NT2/D1 (cell line): ENCODE data around the gene ABCC10.
"Not testable (repeated sequence)": the region's sequence is repeated elsewhere in the genome, so short reads cannot be mapped to it uniquely, and the experiment has no call there.

Experiments used
- DNase-seq: peaks from one replicate; pipeline ENCODE4 v3.0.0-alpha.2; 2011; ENCODE audit warnings: low read depth, low spot score
- H3K27me3 ChIP-seq: 2 replicates; pipeline ENCODE4 v1.6.0; 2011; ENCODE audit warnings: mild to moderate bottlenecking; ENCODE audit not compliant: insufficient read length, insufficient read depth
- H3K36me3 ChIP-seq: 2 replicates; pipeline ENCODE4 v1.6.1; 2011; ENCODE audit warnings: mild to moderate bottlenecking, low read length, mixed read lengths; ENCODE audit not compliant: insufficient read depth, insufficient read length
- H3K4me1 ChIP-seq: 2 replicates; pipeline ENCODE4 v1.5.1; 2011; ENCODE audit not compliant: insufficient read depth, insufficient read length
- H3K4me3 ChIP-seq: 2 replicates; pipeline ENCODE4 v1.5.1; 2011; ENCODE audit warnings: low read depth; ENCODE audit not compliant: insufficient read length
- H3K9ac ChIP-seq: 2 replicates; pipeline ENCODE4 v1.6.0; 2011; ENCODE audit warnings: low read depth; ENCODE audit not compliant: insufficient read length
- H3K9me3 ChIP-seq: 2 replicates; pipeline ENCODE4 v1.5.1; 2011; ENCODE audit warnings: mild to moderate bottlenecking, low read length; ENCODE audit not compliant: insufficient read depth
- SUZ12 ChIP-seq: IDR thresholded peaks from 2 replicates; pipeline ENCODE4 v1.6.1; 2011; ENCODE audit not compliant: insufficient read length, insufficient read depth; ENCODE audit errors: extremely low read depth
- YY1 ChIP-seq: IDR thresholded peaks from 2 replicates; pipeline ENCODE4 v1.6.1; 2011; ENCODE audit not compliant: insufficient read length, insufficient read depth
- ZNF274 ChIP-seq: IDR thresholded peaks from 2 replicates; pipeline ENCODE4 v1.6.1; 2011; ENCODE audit warnings: mild to moderate bottlenecking, low read depth, low read length

Gene ABCC10

DNA sequence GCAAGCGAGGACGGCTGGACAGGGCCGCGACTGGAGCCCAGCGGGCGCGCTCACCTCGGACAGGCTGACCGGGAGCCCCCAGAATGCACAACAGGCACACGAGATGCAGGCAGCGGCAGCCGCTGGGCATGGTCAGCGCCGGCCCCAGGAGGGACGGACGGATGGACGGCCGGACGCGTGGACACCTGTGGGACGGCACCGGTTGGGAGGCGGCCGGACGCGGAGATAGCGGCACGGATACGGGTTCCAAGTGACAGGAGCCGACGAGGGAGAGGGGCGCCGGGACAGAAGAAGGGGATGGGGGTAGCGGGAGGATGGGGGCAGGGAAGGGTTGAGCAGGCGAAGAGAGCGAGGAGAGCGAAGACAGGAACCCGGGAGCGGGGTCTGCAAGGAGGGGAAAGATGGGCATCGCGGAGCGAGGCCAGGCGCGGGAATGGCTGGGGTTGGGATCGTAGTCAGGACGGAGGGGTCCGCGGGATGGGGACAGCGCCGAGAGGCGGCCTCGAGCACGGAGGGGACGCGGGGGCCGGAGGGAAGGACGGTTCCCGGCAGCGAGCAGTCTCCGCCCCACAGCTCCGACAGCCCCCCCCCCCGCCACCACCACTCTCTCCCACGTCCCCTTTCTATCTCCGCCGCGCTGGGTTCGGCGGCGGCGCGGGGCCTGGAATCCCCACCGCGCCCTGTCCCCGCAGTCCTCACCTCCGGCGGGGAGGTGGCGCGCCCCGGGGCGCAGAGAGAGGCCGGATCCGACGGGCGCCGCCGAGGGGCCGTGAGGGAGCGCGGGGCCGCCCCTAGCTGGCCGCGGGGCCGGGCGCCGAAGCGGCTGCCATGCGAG lies 27.6 kb downstream of the ABCC10 start:
- H3K36me3 ChIP-seq = peaks cover 27% of the 10 kb centered on the region
- peaks cover 9% of the 10 kb centered on the region for H3K9me3 ChIP-seq
- no peaks in the 10 kb centered on the region for H3K4me1 ChIP-seq
- DNase-seq = no peak
- H3K4me3 ChIP-seq = peak overlapping the region; percentile 42
- H3K27me3 ChIP-seq = peaks cover 13% of the 10 kb centered on the region
- no peak for TF ChIP-seq SUZ12
- no peak for TF ChIP-seq YY1
- no peak for TF ChIP-seq ZNF274
- H3K9ac ChIP-seq = peak overlapping the region; percentile 79

DNA sequence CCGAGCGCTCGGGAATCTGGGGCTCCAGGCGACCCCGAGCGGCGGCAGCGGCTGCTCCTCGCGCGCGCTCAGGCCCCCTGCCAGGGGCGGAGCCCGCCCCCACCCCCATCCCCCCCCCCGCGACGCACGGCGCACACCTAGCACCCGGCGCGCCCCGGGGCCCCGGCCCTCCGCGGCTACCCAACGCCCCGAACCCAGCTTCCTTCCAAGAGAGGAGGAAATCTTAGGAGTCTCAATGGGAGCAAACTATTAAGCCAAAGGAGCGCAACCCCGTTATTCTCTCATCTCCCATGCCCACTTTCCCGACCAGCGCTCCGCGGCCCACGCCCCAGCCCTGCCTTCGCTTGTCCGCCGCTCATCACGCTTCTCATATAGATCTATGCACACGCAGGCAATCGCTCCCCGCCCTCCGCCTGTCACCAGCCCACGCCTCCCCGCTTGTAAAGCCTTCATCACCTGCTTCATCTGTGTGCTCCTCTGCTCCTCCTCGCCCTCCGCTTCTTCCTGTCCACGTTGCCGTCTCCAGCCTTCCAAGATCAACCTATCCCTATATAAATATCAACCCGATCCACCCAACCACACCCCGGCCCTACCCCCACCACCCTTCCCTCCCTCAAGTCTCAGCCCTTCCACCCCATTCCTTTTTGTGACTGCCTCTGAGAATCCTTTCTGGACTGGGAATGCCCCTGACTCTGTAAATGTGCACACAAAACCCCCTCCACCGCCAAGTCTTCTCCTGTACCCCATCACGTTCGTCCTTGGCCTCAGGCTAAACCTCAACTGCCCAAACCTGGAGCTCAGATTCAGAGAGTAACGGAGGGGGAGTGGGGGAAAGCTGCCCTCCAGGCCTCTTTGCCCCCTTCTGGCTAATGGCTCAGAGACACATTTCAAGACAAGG lies 28.4 kb downstream of the ABCC10 start, which contains the start of gene DLK2:
Gene DLK2, minus strand, starts transcription at position 18 of the 898 bp plus-strand sequence. CDS start 723 bp downstream, outside the sequence.
- TF ChIP-seq ZNF274 (no peak), SUZ12 (no peak), YY1 (no peak)
- Histone ChIP-seq H3K4me1 (no peaks in the 10 kb centered on the region), H3K9ac (peak within 1 kb of the TSS; percentile 79), H3K27me3 (peaks cover 13% of the 10 kb centered on the region), H3K9me3 (peaks cover 9% of the 10 kb centered on the region), H3K36me3 (peaks cover 19% of the 10 kb centered on the region), H3K4me3 (peak within 1 kb of the TSS; percentile 42)
- no peak for DNase-seq

DNA sequence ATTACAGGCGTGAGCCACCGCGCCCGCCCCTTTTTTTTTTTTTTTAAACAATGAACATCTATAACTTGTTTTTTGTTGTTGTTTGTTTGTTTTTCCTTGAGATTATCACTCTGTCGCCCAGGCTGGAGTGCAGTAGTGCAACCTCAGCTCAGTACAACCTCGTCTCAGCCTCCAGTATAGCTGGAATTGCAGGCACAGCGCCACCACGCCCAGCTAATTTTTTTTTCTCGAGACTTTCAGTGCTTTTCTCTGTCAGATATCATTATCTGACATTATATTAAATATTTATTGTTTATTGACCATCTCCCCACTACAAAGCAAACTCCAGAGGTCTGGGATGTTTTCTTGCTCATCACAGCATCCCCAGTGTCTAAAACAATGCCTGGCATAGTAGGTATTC lies 30.3 kb downstream of the ABCC10 start:
- TF ChIP-seq YY1 (no peak), SUZ12 (no peak), ZNF274 (no peak)
- no peak for DNase-seq
- Histone ChIP-seq H3K36me3 (peaks cover 9% of the 10 kb centered on the region), H3K9me3 (peaks cover 9% of the 10 kb centered on the region), H3K27me3 (peaks cover 13% of the 10 kb centered on the region), H3K4me3 (no peak overlapping the region), H3K4me1 (no peaks in the 10 kb centered on the region), H3K9ac (no peak overlapping the region)

DNA sequence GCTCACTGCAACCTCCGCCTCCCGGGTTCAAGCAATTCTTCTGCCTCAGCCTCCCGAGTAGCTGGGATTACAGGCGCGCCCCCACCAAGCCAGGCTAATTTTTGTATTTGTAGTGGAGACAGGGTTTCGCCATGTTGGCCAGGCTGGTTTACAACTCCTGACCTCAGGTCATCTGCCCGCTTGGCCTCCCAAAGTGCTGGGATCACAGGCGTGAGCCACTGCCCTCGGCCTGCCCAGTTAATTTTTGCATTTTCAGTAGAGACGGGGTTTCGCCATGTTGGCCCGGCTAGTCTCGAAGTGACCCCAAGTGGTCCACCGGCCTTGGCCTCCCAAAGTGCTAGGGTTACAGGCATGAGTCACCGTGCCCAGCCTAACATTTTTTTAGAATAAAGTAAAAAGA lies 30.8 kb downstream of the ABCC10 start:
- H3K4me1 ChIP-seq, H3K4me3 ChIP-seq, H3K9ac ChIP-seq, H3K9me3 ChIP-seq, DNase-seq, H3K36me3 ChIP-seq: not testable (repeated sequence)
- H3K27me3 ChIP-seq = peaks cover 13% of the 10 kb centered on the region

DNA sequence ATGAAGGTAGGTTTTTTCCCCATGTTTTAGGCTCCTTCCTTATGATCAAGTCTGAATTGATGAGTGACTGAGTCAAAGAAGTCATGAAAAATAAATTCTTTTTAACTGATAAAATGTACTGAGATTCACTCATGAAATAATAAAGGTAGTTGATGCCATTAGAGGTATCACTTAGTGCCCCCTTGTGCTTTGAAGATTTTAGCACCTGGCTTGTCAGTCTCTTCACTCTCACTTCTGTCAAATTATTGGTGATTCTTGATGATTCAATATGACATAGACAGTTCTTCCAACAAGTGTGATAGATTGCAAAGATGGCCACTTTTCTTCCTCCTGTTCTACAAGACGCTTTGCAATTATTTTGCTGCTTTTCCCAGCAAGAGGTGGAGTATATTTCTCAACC lies 32.2 kb downstream of the ABCC10 start:
- no peak overlapping the region for H3K4me3 ChIP-seq
- TF ChIP-seq SUZ12 (no peak), YY1 (no peak), ZNF274 (no peak)
- peaks cover 13% of the 10 kb centered on the region for H3K27me3 ChIP-seq
- no peaks in the 10 kb centered on the region for H3K4me1 ChIP-seq
- H3K36me3 ChIP-seq = no peaks in the 10 kb centered on the region
- no peak overlapping the region for H3K9ac ChIP-seq
- DNase-seq = no peak
- peaks cover 9% of the 10 kb centered on the region for H3K9me3 ChIP-seq

DNA sequence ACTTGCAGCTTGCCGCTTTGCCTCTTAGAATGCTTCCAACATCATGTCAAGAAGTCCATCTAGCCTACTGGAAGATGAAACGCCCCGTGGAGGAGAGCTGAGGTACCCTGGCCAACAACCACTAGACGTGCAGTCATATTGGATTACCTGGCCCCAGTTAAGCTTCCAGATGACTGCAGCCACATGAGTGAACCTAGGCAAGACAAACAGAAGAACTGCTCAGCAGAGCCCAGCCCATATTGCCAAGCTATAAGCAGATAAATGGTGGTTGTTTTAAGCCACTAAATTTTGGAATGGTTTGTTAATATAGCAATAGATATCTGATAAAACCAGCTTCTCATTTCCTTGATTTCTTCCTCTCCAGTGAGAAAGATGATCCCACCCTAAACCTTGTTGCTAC lies 32.7 kb downstream of the ABCC10 start:
- no peak for DNase-seq
- H3K36me3 ChIP-seq = no peaks in the 10 kb centered on the region
- TF ChIP-seq YY1 (no peak), ZNF274 (no peak), SUZ12 (no peak)
- no peaks in the 10 kb centered on the region for H3K4me1 ChIP-seq
- no peak overlapping the region for H3K9ac ChIP-seq
- no peak overlapping the region for H3K4me3 ChIP-seq
- H3K27me3 ChIP-seq = peaks cover 13% of the 10 kb centered on the region
- H3K9me3 ChIP-seq = peaks cover 9% of the 10 kb centered on the region

DNA sequence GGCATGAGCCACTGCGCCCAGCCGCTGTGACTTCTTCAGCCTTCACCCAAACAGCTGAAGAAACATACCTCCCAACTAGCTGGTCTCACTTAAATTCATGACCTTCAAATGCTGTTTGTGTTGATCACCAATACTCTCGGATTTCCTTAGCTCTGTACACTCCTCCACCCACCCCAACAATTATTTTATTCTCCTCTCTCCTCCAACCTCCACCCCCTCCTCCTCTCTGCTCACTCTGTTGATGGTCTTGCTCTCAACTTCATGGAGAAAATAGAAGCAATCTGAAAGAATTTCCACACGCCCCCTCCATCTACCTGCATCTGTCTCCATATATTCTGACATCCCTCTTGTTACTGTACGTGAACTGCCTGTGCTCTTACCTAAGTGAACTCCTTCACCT lies 34.6 kb downstream of the ABCC10 start:
- Histone ChIP-seq H3K9me3 (peaks cover 4% of the 10 kb centered on the region), H3K4me3 (no peak overlapping the region), H3K27me3 (peaks cover 2% of the 10 kb centered on the region), H3K9ac (no peak overlapping the region), H3K36me3 (no peaks in the 10 kb centered on the region), H3K4me1 (no peaks in the 10 kb centered on the region)
- no peak for DNase-seq
- no peak for TF ChIP-seq ZNF274
